HG03558 (cell line): ENCODE data around the gene GPRC5C.

Source experiments
- ATAC-seq: cut with Tn5 transposase; IDR thresholded peaks from one replicate; pipeline ENCODE4 v1.9.1; 2021; ENCODE audit warnings: moderate number of reproducible peaks; ENCODE audit not compliant: unreplicated experiment; ENCODE audit errors: extremely low read depth

GPRC5C gene

GRCh38 chr17:74493331-74493833 lies 61.5 kb downstream of the GPRC5C start:
- no peak for ATAC-seq
